Right lobe of liver (tissue), 4 donors: ENCODE data around the gene ABLIM2.

Experiments used
- POLR2A ChIP-seq: fragments of 450-650 bp; IDR thresholded peaks from one replicate; pipeline ENCODE4 v1.6.1; 2017; ENCODE audit warnings: antibody characterized with exemption, mild to moderate bottlenecking
- TF ChIP-seq, protein P1 (sequence below), 4 donors: fragments of 200-600 bp in 3 of 4; fragments of 450-650 bp in 1 of 4; IDR thresholded peaks; one replicate each; pipeline versions ENCODE4 v1.5.1 to v1.8.0; 2016 to 2022; ENCODE audit warnings: antibody characterized with exemption in 4 of 4, mild to moderate bottlenecking in 2 of 4
- donor health status: DM: no; HTN: no; CAD: no.
- donor health status: DM: no; HTN: no; CAD: no.
- donor health status: DM: no; HTN: yes; CAD: no.

GRCh38 chr4:8016527-8016926, 142.1 kb downstream of the ABLIM2 start:
- TF ChIP-seq, protein P1, sequence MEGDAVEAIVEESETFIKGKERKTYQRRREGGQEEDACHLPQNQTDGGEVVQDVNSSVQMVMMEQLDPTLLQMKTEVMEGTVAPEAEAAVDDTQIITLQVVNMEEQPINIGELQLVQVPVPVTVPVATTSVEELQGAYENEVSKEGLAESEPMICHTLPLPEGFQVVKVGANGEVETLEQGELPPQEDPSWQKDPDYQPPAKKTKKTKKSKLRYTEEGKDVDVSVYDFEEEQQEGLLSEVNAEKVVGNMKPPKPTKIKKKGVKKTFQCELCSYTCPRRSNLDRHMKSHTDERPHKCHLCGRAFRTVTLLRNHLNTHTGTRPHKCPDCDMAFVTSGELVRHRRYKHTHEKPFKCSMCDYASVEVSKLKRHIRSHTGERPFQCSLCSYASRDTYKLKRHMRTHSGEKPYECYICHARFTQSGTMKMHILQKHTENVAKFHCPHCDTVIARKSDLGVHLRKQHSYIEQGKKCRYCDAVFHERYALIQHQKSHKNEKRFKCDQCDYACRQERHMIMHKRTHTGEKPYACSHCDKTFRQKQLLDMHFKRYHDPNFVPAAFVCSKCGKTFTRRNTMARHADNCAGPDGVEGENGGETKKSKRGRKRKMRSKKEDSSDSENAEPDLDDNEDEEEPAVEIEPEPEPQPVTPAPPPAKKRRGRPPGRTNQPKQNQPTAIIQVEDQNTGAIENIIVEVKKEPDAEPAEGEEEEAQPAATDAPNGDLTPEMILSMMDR (IDR thresholded peaks at IDR 0.05), result no peak
- TF ChIP-seq POLR2A, result no peak
